GM15510 (cell line): ENCODE data around the gene KANK2.

ENCODE experiments used
- POLR2A ChIP-seq: IDR thresholded peaks from 3 replicates; pipeline ENCODE4 v1.6.1; 2011; ENCODE audit warnings: borderline replicate concordance; ENCODE audit not compliant: insufficient read length; ENCODE audit errors: extremely low read depth

The KANK2 gene

GRCh38 chr19:11197291-11198174 lies at the start of gene KANK2:
Gene KANK2, minus strand, starts transcription at chr19:11197545. Its CDS starts 3,034 bp downstream, at chr19:11194511.
- TF ChIP-seq POLR2A: peak; percentile 55

- TF ChIP-seq POLR2A: no peak
Measured at GRCh38 chr19:11246941-11247340, 49.6 kb upstream of the KANK2 start.

GRCh38 chr19:11244846-11245589 lies 47.7 kb upstream of the KANK2 start:
- TF ChIP-seq POLR2A: no peak

GRCh38 chr19:11243798-11244169 lies 46.4 kb upstream of the KANK2 start:
- no peak for TF ChIP-seq POLR2A

GRCh38 chr19:11242864-11243797 lies 45.8 kb upstream of the KANK2 start:
- no peak for TF ChIP-seq POLR2A

- no peak for TF ChIP-seq POLR2A
Measured at GRCh38 chr19:11242025-11242424, 44.7 kb upstream of the KANK2 start.

- no peak for TF ChIP-seq POLR2A
Measured at GRCh38 chr19:11240008-11240444, 42.7 kb upstream of the KANK2 start.

GRCh38 chr19:11239377-11240000 lies 42.1 kb upstream of the KANK2 start, which contains the start of gene ANGPTL8:
Gene ANGPTL8, plus strand, starts transcription at chr19:11239619. Its CDS starts 19 bp downstream, at chr19:11239638.
- TF ChIP-seq POLR2A: no peak

- no peak for TF ChIP-seq POLR2A
Measured at GRCh38 chr19:11238781-11239376, 41.5 kb upstream of the KANK2 start.

GRCh38 chr19:11238041-11238440 lies 40.7 kb upstream of the KANK2 start:
- TF ChIP-seq POLR2A: no peak

GRCh38 chr19:11237321-11237720 lies 40.0 kb upstream of the KANK2 start:
- no peak for TF ChIP-seq POLR2A

- no peak for TF ChIP-seq POLR2A
Measured at GRCh38 chr19:11236324-11237301, 39.3 kb upstream of the KANK2 start.

GRCh38 chr19:11234486-11235075 lies 37.2 kb upstream of the KANK2 start:
- no peak for TF ChIP-seq POLR2A

- TF ChIP-seq POLR2A: no peak
Measured at GRCh38 chr19:11233073-11233472, 35.7 kb upstream of the KANK2 start.
